22Rv1 (cell line): ENCODE results near the gene SPECC1.

Experiments
- H3K27ac ChIP-seq: fragments of 450-650 bp; 2 replicates; pipeline ENCODE4 v1.5.1; 2017
- CTCF ChIP-seq: fragments of 450-650 bp; IDR thresholded peaks from 2 replicates; pipeline ENCODE4 v1.5.1; 2017; ENCODE audit warnings: mild to moderate bottlenecking
- ZFX ChIP-seq: fragments of 450-650 bp; IDR thresholded peaks from 2 replicates; pipeline ENCODE4 v1.6.1; 2017; ENCODE audit warnings: antibody characterized with exemption, borderline replicate concordance

The SPECC1 gene

GRCh38 chr17:20206591-20206990 lies 197.4 kb downstream of the SPECC1 start:
- H3K27ac ChIP-seq, result no peak overlapping the region
- TF ChIP-seq CTCF, result no peak
- TF ChIP-seq ZFX, result no peak

DNA sequence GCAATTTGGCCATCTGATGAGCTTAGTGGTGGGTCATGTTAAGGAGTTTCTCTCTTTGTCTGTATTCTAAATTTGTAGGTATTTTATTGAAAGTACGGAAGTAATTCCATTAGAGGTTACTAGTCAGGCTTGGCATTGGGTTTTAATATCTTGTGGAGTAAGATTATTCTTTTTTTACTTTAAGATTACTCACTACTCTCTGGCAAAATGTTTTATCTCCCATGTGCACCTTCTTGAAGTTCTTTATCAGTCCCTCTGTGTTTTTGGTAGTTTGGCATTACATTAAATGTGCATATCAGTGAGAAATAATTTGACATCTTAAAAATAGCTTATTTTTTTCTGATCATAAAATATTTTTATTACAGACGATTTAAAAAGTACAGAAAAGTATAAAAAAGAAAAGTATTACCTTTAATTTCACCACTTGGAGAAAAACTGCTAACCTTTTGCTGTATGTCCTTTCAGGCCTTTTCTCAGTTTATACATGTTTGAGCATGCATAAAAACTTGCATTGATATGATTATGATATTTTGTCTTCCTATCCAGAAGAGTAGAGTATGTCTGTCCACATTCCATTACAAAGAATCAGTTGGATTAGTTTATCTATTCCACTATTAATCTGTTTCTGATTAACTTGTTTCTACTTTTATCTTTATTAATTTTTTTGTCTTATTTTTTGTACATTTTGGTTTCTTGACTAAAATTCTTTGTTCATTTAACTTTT lies 198.3 kb downstream of the SPECC1 start:
- no peak for TF ChIP-seq CTCF
- TF ChIP-seq ZFX, result no peak
- H3K27ac ChIP-seq, result no peak overlapping the region

DNA sequence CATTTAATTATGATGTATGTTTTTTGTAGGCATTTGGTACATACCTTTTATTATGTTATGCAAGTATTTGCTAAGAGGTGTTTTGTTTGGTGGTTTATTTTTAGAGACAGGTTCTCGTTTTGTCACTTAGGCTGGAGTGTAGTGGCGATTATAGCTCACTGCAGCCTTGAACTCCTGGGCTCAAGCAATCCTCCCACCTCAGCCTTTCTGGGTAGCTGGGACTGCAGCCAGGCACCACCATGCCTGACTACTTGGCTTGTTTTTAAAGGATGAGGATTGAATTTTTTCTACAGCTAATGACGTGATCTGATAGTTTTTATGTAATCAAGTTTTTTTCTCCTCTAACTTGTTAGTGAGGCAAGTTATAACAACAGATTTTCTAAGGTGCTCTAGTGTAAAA lies 199.6 kb downstream of the SPECC1 start:
- no peak overlapping the region for H3K27ac ChIP-seq

DNA sequence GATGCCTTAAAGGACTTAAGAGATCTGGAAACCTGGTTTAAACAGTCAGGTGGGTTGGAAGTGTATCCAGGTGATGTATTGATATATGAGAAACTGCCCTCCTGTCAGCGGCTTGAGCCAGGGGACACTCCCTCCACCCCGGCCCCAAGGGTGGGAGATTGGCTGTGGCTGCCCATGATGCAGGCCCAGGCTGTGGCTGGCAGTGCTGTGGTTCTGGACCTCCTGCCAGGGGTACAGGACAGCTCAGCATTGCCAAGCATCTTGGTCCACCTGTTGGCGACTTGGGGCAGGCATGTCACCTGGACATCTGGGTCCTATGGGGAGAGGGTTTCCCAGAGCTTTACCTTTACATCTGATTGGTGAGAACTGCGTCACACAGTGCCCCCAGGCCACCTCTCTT lies 201.0 kb downstream of the SPECC1 start:
- no peak overlapping the region for H3K27ac ChIP-seq
- TF ChIP-seq CTCF (no peak), ZFX (no peak)

More for the DNA sequence above, 199.6 kb downstream of the SPECC1 start:
- TF ChIP-seq CTCF, result no peak
- TF ChIP-seq ZFX, result no peak

GRCh38 chr17:20210614-20211013 lies 201.5 kb downstream of the SPECC1 start:
- TF ChIP-seq CTCF, result no peak
- TF ChIP-seq ZFX, result no peak
- no peak overlapping the region for H3K27ac ChIP-seq

GRCh38 chr17:20211246-20211645 lies 202.1 kb downstream of the SPECC1 start:
- no peak for TF ChIP-seq ZFX
- TF ChIP-seq CTCF, result no peak
- no peak overlapping the region for H3K27ac ChIP-seq

- TF ChIP-seq ZFX, result no peak
- H3K27ac ChIP-seq, result no peak overlapping the region
Observed at GRCh38 chr17:20213449-20213848, 204.3 kb downstream of the SPECC1 start.

DNA sequence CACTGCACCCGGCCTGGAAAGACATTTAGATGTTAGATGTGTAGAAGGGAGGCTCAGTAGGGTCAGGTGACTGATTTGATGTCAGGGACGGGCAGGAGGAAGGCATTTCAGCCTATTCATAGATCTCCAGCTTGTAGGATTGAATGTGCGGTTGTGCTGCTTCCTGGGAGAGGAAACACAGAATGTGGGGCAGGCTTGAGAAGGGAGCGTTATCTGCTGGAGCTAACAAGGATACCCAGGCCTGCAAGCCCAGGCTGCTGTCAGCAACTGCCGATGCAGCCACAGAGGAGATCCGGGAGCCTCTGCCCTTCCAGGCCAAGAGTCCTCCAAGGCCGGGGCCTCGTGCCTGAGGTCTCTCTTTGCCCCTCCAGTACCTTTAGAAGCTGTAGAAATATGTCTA lies 205.6 kb downstream of the SPECC1 start:
- no peak for TF ChIP-seq ZFX
- no peak for TF ChIP-seq CTCF
- H3K27ac ChIP-seq, result no peak overlapping the region
